HG03095 (cell line): ENCODE data around the gene RAET1E.
"Not testable (repeated sequence)": the region's sequence is repeated elsewhere in the genome, so short reads cannot be mapped to it uniquely, and the experiment has no call there.

Experiments
- ATAC-seq: cut with Tn5 transposase; IDR thresholded peaks from one replicate; pipeline ENCODE4 v1.9.1; 2021; ENCODE audit warnings: moderate library complexity; ENCODE audit not compliant: unreplicated experiment

The RAET1E gene

DNA sequence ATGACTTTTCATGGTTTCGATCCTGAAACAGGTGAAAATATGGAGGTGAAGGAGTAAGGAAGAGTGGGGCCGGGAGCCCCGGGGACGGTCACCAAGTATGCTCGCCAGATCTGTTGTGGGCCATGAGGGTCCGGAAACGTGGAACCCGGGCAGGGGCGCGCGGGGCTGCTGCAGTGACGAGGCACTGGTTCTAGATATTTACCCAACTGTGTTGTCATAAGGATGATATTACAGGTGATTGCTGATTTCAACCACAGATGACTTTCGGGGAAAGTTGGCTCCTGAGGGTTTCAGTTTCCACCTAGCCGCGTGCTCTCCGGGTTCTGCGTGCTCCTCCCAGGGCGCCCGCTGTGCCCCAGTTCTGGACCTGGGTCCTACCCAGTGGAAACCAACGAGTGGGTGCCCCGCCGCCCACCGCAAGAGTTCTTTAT, 12.8 kb upstream of the RAET1E start:
- no peak for ATAC-seq

DNA sequence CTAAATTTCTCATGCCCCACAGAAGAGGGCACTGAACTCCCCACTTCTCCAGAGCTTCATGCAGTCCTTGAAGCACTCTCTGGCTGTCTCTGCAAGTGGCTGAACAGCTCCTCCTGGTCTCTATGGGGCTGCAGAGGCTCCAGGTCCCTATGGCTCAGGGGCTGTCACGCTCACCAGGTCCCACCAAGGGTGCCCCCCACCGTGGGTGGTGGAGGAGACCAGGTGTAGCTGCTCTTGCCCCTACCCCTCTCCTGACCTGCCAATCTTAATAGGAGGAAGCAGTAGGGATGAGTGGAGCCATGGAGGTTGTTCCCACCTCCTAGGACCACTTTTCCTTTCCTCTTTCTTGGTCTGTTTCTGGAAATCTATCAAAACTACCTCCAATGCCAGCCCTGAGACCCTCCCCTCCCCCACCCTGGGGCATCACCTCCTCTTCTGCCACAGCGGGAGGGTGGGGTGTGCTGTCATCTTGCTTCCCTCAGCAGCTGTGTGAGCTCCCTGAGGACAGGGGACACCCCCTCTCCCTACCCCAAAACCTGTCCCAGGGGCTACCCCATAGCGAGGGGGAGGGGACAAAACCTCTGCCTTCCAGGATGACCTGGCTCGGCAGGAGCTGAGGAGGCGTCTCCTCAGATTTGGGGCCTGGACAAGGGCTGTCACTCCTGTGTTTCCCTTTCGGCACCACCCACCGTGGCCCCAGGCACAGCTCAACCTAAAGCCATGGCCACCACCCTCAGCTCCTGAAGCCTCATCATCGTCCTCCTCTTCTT, 12.0 kb upstream of the RAET1E start:
- ATAC-seq = no peak

DNA sequence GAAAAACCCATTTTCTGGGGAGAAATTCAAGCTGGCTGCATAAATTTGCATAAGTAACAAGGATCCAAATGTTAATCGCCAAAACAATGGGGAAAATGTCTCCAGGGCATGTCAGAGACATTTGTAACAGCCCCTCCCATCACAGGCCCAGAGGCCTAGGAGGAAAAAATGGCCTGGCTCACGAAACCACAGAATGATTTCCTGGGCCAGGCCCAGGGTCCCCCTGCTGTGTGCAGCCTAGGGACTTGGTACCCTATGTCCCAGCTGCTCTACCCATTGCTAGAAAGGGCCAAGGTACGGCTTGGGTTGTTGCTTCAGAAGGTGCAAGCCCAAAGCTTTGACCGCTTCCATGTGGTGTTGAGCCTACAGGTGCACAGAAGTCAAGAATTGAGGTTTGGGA, 10.6 kb upstream of the RAET1E start:
- not testable (repeated sequence) for ATAC-seq

DNA sequence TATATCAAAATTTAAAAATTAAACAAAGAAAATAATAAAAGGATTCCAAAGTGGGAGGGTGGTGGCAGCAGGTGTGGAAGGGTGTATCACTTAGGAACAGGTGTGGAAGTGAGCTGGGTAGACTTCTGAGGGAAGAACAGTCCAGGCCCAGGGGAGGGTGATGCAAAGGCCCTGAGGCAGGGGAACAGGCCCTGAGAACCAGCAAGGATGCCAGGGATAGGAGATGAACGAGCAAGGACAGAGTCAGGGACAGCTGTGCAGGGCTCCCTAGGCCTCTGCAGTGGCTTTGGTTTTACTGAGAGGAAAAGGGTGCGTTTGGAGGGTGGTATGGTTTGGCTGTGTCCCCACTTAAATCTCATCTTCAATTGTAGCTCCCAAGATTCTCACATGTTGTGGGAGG, 9.4 kb upstream of the RAET1E start:
- no peak for ATAC-seq

DNA sequence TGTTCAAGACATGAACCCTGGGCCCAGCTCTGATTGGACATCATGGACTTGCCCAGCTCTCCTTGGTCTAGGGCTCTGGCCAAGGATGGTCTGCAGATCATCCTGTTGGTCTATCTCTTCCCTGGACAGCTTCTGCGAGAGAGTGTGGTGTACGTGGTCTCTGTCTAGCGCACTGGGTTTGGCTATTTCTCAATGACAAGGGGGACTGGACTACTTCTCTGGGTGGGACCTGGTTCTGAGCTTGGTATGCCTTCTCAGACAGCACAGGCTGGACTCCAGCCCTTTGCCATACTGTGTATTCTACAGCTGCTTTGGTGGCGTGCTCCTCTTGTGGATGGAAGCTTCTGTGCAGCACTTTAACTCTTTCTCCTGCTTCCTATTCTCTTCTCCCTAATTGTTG, 8.5 kb upstream of the RAET1E start:
- ATAC-seq = no peak

DNA sequence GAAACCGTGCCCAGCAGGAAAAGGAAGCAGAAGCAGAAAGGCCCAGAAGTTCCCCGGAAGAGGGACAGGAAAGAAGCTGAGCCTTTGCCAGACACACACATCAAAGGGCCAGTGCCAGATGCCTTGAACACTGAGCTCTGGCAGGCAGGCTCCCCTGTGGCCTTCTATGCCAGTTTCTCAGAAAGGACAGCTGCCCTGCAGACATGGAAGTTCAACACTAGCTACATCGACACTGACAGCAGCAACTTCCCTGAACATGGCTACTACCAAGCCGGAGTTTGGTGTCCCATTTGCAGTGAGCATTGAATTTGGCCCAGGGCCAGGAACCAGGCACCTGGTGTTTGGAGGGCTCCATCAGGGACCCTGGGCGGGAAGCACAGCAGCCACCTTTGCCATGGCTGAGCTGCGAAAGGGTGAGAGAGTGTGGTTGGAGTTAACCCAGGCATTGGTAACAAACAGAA, 8.0 kb upstream of the RAET1E start:
- no peak for ATAC-seq

DNA sequence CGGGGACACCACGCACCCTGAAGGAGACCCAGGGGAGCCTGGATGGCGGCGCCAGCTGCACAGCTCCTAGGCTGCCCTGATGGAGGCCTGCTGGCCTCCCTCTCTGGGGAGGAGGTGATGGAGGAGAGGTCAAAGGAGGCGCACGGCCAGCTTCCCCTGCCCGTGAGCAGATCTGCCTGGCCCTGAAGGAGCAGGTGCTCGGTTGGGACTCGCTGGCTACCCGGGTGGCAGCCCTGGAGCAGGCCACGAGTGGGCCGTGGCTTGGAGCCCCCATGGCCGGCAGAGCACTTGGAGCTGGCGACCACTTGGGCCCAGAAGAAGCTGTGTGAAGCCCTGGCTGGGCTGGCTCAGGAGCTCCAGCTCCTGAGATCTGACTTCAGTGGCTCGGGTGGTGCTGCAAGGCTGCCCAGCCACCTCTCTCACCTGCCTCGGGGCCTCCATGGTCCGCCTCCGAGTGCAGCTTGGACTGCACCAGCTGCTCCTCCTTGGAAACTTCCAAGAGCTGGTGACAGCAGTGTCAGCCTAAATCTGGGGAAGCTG, 7.5 kb upstream of the RAET1E start:
- ATAC-seq = no peak

DNA sequence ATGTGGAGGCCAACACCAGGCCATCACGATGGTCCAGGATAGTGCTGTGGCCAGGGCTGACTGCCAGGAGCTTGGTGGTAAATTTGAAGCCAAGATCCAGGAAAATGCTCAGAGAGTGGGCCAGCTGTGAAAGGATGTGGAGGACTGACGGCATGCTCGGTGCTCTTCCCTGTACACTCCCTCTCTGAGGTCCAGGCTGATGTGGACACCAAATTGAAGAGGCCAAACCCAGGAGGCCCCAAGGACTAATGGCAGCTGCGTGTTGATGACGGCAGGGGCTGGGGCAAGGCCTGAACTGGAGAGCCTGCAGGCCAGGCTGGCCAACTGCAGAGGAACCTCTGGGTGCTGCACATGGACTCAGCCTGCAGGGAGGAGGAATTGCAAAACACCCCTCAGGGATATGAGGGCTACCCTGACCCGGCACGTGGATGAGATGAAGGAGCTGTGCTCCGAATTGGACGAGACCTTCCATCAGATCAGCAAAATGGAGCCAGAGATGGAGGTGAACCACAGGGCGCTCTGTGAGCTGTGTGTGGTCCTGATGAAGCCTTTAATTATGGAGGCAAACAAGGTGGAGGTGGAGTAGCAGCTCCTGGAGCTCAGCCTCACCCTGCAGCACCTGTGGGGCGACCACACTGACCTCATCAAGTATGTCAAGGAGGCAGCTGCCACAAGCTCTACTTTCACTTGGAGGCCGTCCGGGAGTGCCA, 6.9 kb upstream of the RAET1E start:
- ATAC-seq = no peak

DNA sequence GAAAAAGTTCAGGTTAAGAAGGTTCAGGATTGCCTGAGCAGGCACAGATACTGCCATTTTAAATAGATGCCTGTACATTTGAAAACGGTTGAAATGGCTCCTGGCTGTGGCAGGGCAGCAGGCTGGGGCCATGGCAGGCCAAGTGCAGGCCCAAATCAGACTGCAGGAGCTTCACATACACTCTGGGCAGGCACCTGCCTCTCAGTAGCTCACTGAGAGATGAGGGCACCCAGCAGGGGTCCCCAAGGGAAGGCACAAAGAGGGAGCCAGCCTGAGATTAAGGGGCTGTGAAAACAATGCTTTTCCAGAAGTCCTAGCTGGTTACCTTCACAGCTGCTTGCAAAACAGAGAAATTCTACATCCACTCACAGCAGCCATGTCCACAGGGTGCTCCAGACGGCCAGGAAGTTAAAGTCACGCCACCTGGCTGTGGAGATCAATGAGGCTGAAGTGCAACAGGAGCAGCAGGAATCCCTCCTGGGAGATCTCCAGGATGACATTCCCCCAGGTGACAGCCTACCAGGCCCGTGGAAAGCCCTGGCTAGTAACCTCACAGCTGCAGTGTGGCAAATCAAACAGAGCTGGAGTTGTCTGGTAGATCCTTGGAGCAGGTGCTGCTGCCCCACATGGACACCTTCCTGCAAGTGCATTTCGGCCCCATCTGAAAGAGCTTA, 6.2 kb upstream of the RAET1E start:
- no peak for ATAC-seq

DNA sequence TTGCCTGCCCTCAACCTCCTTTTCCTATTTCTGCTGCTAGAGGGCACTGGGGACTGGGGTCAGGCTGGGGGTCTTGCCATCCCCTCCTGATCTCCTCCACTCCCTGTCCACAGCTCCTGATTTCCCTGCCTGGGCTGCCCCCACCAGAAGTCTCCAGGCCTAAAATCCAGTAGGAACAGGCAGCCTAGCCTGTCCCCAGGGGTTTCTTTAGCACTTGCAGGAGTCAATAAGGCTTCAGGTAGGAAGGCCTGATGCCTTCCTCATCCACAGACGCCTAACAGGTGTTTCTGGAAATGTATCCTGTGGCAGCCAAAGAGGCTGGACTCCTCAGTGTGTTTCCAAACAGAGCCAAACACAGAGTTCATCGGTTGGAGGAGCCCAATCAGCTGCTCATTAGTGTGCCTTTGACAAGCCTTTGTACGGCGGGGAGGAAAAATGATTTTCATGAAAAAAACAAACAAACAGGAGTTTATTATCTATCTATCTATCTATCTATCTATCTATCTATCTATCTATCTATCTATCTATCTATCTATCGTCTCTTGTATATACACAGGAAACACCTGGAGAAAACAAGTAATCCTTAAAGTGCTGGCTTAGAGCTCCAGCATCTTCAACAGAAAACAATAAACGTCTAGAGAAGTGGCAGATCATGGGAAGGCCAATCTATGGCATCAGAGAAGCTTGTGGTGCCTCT, 3.7 kb upstream of the RAET1E start:
- ATAC-seq = no peak

DNA sequence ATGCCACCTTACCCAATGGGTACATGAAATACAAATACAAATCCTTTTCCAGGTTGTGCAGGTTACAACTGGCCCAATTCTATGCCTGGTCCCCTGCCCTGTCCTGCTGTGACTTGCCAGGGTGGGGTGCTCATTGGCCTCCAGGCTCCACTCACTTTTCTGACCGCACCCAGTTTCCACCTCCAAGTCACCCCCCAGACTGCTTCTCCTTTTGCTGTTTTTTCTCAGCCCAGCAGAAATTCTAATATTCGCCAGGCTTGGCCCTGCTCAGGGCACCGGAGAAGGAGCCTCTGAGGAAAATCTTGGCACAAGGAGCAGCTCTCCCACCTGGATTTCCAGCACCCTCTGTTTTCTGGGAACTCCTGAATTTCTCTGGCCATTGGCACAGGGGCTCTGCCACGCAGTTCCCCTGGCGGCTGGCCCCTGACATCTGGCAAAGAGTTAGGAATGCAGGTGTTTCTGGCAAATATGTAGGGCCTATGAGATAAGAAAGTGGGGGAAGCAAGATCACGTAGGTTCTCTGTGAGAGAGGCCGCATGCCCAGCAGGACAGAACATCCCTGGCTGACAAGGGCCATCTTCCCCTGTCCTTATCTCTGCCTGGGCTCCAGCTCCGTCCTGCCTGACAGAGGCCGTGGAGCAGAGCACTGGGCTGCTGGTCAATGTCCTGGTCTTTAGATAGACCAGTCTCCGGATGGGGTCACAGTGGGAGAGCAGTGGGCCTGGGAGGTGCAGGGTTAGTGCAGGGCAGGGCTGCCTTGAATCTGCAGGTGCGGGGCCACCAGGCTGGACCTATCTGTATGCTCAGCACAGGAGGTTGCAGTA, 2.9 kb upstream of the RAET1E start:
- no peak for ATAC-seq

DNA sequence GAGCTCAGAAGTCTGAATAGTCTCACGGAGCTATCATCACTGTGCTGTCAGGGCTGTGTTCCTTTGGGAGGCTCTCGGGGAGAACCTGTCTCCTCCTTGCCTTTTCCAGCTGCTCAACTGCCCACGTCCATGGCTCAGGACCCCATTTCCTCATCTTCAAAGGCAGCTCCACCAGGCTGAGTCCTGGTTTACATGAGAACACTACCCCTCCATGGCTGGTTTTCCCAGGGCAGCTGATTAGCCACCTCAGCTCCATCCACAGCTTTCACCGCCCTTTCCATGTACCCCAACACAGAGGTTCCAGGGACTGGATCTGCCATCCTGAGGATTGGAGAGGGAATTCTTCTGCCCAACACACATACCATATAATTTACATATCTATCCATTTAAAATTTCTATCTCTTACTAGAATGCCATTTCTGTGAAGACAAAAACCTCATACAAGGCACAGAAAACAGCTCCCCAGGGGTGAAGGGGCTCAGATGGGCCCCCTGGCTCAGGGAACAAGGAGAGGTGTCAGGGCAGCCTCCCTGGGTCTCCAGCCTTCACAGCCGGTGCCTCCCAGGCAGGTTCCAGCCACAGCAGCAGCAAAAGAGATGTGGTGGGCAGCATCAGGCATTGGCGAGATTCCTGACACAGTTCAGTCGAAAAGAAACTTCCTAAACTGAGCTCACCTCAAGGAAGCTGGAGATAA, 2.2 kb upstream of the RAET1E start:
- no peak for ATAC-seq

DNA sequence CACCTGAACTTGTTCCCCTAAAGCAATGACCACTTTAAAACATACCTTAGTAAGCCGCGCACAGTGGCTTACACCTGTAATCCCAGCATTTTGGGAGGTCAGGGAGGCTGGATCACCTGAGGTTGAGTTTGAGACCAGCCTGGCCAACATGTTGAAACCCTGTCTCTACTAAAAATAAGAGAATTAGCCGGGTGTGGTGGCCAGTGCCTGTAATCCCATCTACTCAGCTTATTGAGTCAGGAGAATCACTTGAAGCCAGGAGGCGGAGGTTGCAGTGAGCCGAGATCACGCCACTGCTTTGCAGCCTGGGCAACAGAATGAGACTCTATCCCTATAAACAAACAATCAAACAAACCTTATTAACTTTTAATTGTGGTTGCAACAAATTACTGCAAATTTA, 1.6 kb upstream of the RAET1E start:
- no peak for ATAC-seq

DNA sequence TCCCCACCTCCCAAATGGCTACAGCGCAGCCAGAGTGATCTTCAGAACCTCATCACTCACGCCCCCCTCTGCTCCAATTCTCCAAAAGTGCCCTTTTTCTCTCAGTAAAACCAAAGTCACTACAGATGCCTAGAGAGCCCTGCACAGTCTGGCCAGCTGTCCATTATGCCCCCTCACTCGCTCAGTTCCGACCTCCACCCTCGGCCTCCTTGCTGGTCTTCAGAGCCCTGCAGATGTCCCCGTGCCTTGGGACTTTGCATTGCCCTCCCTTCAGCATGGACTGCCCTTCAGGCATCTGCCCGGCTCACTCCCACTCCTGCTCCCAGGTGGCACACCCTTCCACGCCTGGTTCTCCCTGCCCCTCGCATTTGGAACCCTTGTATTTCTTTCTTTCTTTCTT, 1.1 kb upstream of the RAET1E start:
- ATAC-seq = no peak

DNA sequence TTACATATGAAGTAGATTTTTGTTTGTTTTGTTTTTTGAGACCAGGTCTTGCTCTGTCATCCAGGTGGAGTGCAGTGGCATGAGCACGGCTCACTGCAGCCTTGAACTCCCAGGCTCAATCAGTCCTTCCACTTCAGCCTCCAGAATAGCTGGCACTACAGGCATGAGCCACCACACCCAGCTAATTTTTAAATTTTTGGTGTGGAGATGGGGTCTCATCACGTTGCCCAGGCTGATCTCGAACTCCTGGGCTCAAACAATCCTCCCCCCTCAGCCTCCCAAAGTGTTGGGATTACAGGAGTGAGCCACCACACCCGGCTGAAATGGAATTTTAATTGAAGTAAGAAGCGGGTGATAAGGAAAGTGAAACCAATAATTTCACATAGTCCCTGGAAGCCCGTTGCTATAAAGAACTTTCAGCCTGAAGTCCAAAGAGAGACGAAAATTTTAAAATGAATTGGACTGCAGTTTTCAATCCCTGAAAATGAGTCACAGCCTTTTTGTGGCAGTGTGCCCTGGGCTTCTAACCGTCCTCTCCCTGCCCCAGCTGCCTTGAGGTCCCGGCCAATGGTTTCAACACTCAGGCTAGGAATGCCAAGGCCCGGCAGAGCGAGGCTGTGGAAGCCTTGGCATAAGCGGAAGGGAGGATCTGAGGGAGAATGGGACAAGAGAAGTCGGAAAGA, 757 bp downstream of the RAET1E start:
- no peak for ATAC-seq

DNA sequence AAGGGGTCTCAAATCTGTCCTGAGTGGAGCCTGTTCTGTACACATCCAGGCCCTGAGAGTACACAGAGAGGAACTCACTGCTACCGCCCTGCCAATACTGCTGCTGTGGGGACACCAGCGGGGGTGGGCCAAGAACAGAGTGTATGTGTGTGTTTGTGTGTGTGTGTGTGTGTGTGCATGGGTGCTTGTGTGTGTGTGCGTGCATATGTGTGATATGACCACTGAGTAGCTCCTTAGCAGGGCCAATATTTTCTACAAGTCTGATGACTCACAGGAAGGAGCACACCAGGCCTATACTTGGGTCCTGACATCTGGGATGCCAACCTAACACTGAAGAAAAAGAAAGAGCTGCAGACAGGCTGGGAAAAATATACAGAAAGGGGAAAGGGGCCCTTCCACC, 1.4 kb downstream of the RAET1E start:
- ATAC-seq = no peak

DNA sequence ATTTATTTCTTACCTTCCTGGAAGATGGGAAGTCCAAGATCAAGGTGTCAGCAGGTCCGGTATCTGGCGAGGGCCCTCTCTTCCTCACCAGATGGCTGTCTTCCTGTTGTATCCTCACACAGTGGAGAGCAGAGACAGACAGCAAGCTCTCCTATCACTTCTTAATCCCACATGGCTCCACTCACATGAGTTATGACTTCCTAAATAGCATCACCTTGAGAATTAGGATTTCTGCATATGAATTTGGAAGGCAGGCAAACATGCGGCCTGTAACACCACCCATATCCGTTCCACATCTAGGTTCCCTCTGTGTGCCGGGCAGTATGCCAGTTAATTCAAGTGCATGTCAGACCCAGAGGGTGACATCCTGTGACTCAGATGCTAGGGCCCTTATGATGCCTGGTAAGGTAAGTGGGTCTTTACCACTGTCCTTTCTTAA, 2.1 kb downstream of the RAET1E start:
- no peak for ATAC-seq

DNA sequence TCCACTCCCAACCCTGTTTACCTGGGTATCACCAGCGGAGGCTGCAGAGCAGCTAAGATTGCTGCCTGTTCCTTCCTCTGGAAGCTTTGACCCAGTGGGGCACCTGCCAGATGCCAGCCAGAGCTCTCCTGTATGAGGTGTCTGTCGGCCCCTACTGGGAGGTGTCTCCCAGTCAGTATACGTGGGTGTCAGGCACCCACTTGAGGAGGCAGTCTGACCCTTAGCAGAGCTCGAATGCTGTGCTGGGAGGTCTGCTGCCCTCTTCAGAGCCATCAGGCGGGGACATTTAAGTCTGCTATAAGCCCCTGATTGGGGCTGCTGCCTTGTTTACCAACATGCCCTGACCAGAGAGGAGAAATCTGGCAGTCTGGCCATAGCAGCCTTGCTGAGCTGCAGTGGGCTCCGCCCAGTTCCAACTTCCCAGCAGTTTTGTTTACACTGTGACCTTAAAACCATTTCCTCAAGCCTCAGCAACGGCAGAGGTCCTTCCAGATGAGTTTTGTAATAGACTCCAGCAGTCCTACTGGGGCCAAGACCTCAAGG, 2.8 kb downstream of the RAET1E start:
- no peak for ATAC-seq

DNA sequence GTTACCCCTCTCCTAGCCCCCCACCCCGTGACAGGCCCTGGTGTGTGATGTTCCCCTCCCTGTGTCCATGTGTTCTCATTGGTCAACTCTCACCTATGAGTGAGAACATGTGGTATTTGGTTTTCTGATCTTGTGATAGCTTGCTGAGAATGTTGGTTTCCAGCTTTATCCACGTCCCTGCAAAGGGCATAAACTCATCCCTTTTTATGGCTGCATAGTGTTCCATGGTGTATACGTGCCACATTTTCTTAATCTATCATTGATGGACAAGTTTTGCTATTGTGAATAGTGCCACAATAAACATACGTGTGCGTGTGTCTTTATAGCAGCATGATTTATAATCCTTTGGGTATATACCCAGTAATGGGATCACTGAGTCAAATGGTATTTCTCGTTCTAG, 6.0 kb downstream of the RAET1E start:
- not testable (repeated sequence) for ATAC-seq
